Right atrium auricular region (tissue), 2 donors: Measurements from ENCODE around the gene FAM114A2. TPM values are rescaled to one million over a fixed set of nuclear protein-coding genes. Genes with fewer than 3 reads are reported as not detected.

Source experiments
- DNase-seq: peaks from one replicate; pipeline ENCODE4 v3.0.0-alpha.2; 2019; ENCODE audit warnings: low spot score
- H3K27ac ChIP-seq, 2 donors: fragments of 200-600 bp; sonication (generic); 1 replicate in 1 of 2; 2 replicates in 1 of 2; pipeline ENCODE4 v1.5.1; 2016 to 2019
- H3K27me3 ChIP-seq, 2 donors: fragments of 200-600 bp; sonication (generic); one replicate each; pipeline versions ENCODE4 v1.5.1 to v1.6.0; 2017 to 2019
- H3K36me3 ChIP-seq: fragments of 200-600 bp; sonication (generic); one replicate; pipeline ENCODE4 v1.5.1; 2016
- H3K4me1 ChIP-seq, 2 donors: fragments of 200-600 bp; sonication (generic); one replicate each; pipeline versions ENCODE4 v1.5.1 to v1.6.0; 2017 to 2019
- H3K4me3 ChIP-seq, 2 donors: fragments of 200-600 bp; sonication (generic); 1 replicate in 1 of 2; 2 replicates in 1 of 2; pipeline ENCODE4 v1.5.1; 2017 to 2019; ENCODE audit warnings: mild to moderate bottlenecking in 1 of 2, moderate library complexity in 1 of 2
- H3K9me3 ChIP-seq, 2 donors: fragments of 200-600 bp; sonication (generic); one replicate each; pipeline ENCODE4 v1.5.1; 2019
- CTCF ChIP-seq, 2 donors: fragments of 200-600 bp; sonication (generic); IDR thresholded peaks; one replicate each; pipeline ENCODE4 v1.5.1; 2019; ENCODE audit warnings: antibody characterized with exemption in 2 of 2
- total RNA-seq, 2 donors: library from RNA; depleted of rRNA; stranded (reverse); fragments of >200 nt; gene quantifications; one replicate each; pipeline ENCODE4 v1.1.0, GENCODE V29; 2016

FAM114A2 gene
- total RNA-seq, 2 donors from 2014 or later, result 11.1 to 18.5 TPM

- DNase-seq, result no peak
- no peak overlapping the region for H3K4me3 ChIP-seq
- peaks cover 0 to 15% of the 10 kb centered on the region in 2 donors for H3K4me1 ChIP-seq
- no peaks in the 10 kb centered on the region for H3K27me3 ChIP-seq
- H3K9me3 ChIP-seq, result no peaks in the 10 kb centered on the region
- no peaks in the 10 kb centered on the region for H3K36me3 ChIP-seq
- H3K27ac ChIP-seq, result no peak overlapping the region
- no peak for TF ChIP-seq CTCF (IDR thresholded peaks at IDR 0.05)
Observed at GRCh38 chr5:154081246-154081645, 42.5 kb upstream of the FAM114A2 start.

- TF ChIP-seq CTCF (IDR thresholded peaks at IDR 0.05), result no peak
- Histone ChIP-seq H3K27ac (no peak overlapping the region), H3K4me3 (no peak overlapping the region)
Observed at GRCh38 chr5:154078272-154078671, 39.6 kb upstream of the FAM114A2 start.

GRCh38 chr5:154077696-154078095, 39.0 kb upstream of the FAM114A2 start:
- Histone ChIP-seq H3K36me3 (no peaks in the 10 kb centered on the region), H3K4me3 (no peak overlapping the region), H3K9me3 (no peaks in the 10 kb centered on the region), H3K4me1 (peaks cover 0 to 15% of the 10 kb centered on the region in 2 donors), H3K27ac (no peak overlapping the region), H3K27me3 (no peaks in the 10 kb centered on the region)
- TF ChIP-seq CTCF (IDR thresholded peaks at IDR 0.05), result no peak
- DNase-seq, result no peak

More at GRCh38 chr5:154078272-154078671, 39.6 kb upstream of the FAM114A2 start:
- no peaks in the 10 kb centered on the region for H3K36me3 ChIP-seq
- no peaks in the 10 kb centered on the region for H3K9me3 ChIP-seq
- H3K27me3 ChIP-seq, result no peaks in the 10 kb centered on the region
- no peak for DNase-seq
- peaks cover 0 to 15% of the 10 kb centered on the region in 2 donors for H3K4me1 ChIP-seq

- no peaks in the 10 kb centered on the region for H3K9me3 ChIP-seq
- no peak for DNase-seq
- no peak for TF ChIP-seq CTCF (IDR thresholded peaks at IDR 0.05)
- no peaks in the 10 kb centered on the region for H3K36me3 ChIP-seq
- no peak overlapping the region for H3K4me3 ChIP-seq
- H3K4me1 ChIP-seq, result peaks cover 0 to 21% of the 10 kb centered on the region in 2 donors
- H3K27ac ChIP-seq, result no peak overlapping the region
- H3K27me3 ChIP-seq, result no peaks in the 10 kb centered on the region
Observed at GRCh38 chr5:154076240-154076922, 37.7 kb upstream of the FAM114A2 start.

GRCh38 chr5:154072414-154073171, 33.9 kb upstream of the FAM114A2 start:
- TF ChIP-seq CTCF (IDR thresholded peaks at IDR 0.05), result peak; percentile 76 to 94
- no peak overlapping the region for H3K4me3 ChIP-seq
- no peaks in the 10 kb centered on the region for H3K36me3 ChIP-seq
- H3K9me3 ChIP-seq, result no peaks in the 10 kb centered on the region
- H3K27ac ChIP-seq, result no peak overlapping the region
- H3K27me3 ChIP-seq, result no peaks in the 10 kb centered on the region
- H3K4me1 ChIP-seq, result peaks cover 0 to 11% of the 10 kb centered on the region in 2 donors
- DNase-seq, result peak; percentile 83
